Measurements from ENCODE around the gene TMEM132D.

- TF ChIP-seq CTCF (tag by site-specific recombination; IDR thresholded peaks at IDR 0.05) (no peak), ZNF561 (tag by site-specific recombination; IDR thresholded peaks at IDR 0.05; ENCODE audit: borderline replicate concordance) (no peak), ZNF184 (tag by site-specific recombination; IDR thresholded peaks at IDR 0.05) (no peak), ZSCAN16 (tag by site-specific recombination; IDR thresholded peaks at IDR 0.05) (no peak), PBX3 (CRISPR knock-in tag; IDR thresholded peaks at IDR 0.05) (no peak), REST (tag by site-specific recombination; IDR thresholded peaks at IDR 0.05) (no peak), PATZ1 (tag by site-specific recombination; IDR thresholded peaks at IDR 0.05) (no peak), ELK4 (IDR thresholded peaks at IDR 0.05; ENCODE audit: borderline replicate concordance, low read depth, low read length) (no peak), MYNN (tag by site-specific recombination; IDR thresholded peaks at IDR 0.05; ENCODE audit: borderline replicate concordance) (no peak), ZSCAN30 (tag by site-specific recombination; IDR thresholded peaks at IDR 0.05) (no peak)
Measured at GRCh38 chr12:129310346-129310745, 593.5 kb downstream of the TMEM132D start.

Measured in HEK293 (cell line).